Suprapubic skin (tissue), 4 donors: ENCODE data around the gene ARID4A. TPM values are rescaled to one million over a fixed set of nuclear protein-coding genes. Genes with fewer than 3 reads are reported as not detected.

Source experiments
- DNase-seq, 2 donors: peaks; one replicate each; pipeline ENCODE4 v3.0.0-alpha.2; 2019; ENCODE audit warnings: low spot score in 2 of 2
- H3K27ac ChIP-seq: fragments of 200-600 bp; sonication (generic); one replicate; pipeline ENCODE4 v1.5.1; 2019
- H3K27me3 ChIP-seq: fragments of 200-600 bp; sonication (generic); one replicate; pipeline ENCODE4 v1.5.1; 2019
- H3K36me3 ChIP-seq: fragments of 200-600 bp; sonication (generic); one replicate; pipeline ENCODE4 v1.5.1; 2019
- H3K4me1 ChIP-seq: fragments of 200-600 bp; sonication (generic); one replicate; pipeline ENCODE4 v1.5.1; 2019
- H3K4me3 ChIP-seq: fragments of 200-600 bp; sonication (generic); one replicate; pipeline ENCODE4 v1.5.1; 2019; ENCODE audit warnings: mild to moderate bottlenecking
- H3K9me3 ChIP-seq: fragments of 200-600 bp; sonication (generic); one replicate; pipeline ENCODE4 v1.5.1; 2019
- CTCF ChIP-seq, 2 donors: fragments of 200-600 bp in 1 of 2; fragments of 450-650 bp in 1 of 2; sonication (generic) in 1 of 2; IDR thresholded peaks; one replicate each; pipeline ENCODE4 v1.5.1; 2016 to 2019; ENCODE audit warnings: antibody characterized with exemption in 2 of 2, mild to moderate bottlenecking in 1 of 2, moderate library complexity in 1 of 2
- EP300 ChIP-seq: sonication (generic); formaldehyde crosslinking; IDR thresholded peaks from one replicate; pipeline ENCODE4 v1.6.1; 2017; ENCODE audit warnings: antibody characterized with exemption
- POLR2A ChIP-seq, 2 donors: fragments of 450-650 bp; IDR thresholded peaks; one replicate each; pipeline ENCODE4 v1.6.1; 2017; ENCODE audit warnings: antibody characterized with exemption in 2 of 2, mild to moderate bottlenecking in 2 of 2, moderate library complexity in 2 of 2
- POLR2AphosphoS5 ChIP-seq, 3 donors: sonication (generic); formaldehyde crosslinking; IDR thresholded peaks; one replicate each; pipeline ENCODE4 v1.6.1; 2017; ENCODE audit warnings: antibody characterized with exemption in 3 of 3
- WGBS: methylation state at CpG from one replicate; pipeline ENCODE4 v1.1.5; 2018; 5-methylcytosine and 5-hydroxymethylcytosine counted together
- total RNA-seq, 4 donors: library from RNA; depleted of rRNA; stranded (reverse); fragments of >200 nt; gene quantifications; one replicate each; pipeline ENCODE4 v1.1.0, GENCODE V29; 2016

The ARID4A gene
- total RNA-seq, 4 donors from 2014 or later = 11.0 to 42.2 (median 14.4) TPM

- H3K4me3 ChIP-seq = no peak overlapping the region
- H3K27ac ChIP-seq = no peak overlapping the region
- H3K27me3 ChIP-seq = no peaks in the 10 kb centered on the region
- no peak for DNase-seq
- peaks cover 56% of the 10 kb centered on the region for H3K36me3 ChIP-seq
- WGBS = 96% methylated on average over 4 of the region's 4 CpGs
- H3K9me3 ChIP-seq = no peaks in the 10 kb centered on the region
- peaks cover 25% of the 10 kb centered on the region for H3K4me1 ChIP-seq
- no peak for TF ChIP-seq EP300
- TF ChIP-seq POLR2AphosphoS5 (IDR thresholded peaks at IDR 0.05) = no peak
- no peak for TF ChIP-seq CTCF (IDR thresholded peaks at IDR 0.05)
- no peak for TF ChIP-seq POLR2A (IDR thresholded peaks at IDR 0.05)
Observed at GRCh38 chr14:58285132-58285531, 13.2 kb upstream of the ARID4A start.

- Histone ChIP-seq H3K27ac (no peak overlapping the region), H3K27me3 (no peaks in the 10 kb centered on the region), H3K4me3 (no peak overlapping the region), H3K9me3 (no peaks in the 10 kb centered on the region), H3K4me1 (peaks cover 9% of the 10 kb centered on the region), H3K36me3 (peaks cover 71% of the 10 kb centered on the region)
- DNase-seq = no peak
- 76% methylated on average over 3 of the region's 3 CpGs for WGBS
- TF ChIP-seq EP300 = no peak
- no peak for TF ChIP-seq CTCF (IDR thresholded peaks at IDR 0.05)
- no peak for TF ChIP-seq POLR2A (IDR thresholded peaks at IDR 0.05)
- TF ChIP-seq POLR2AphosphoS5 (IDR thresholded peaks at IDR 0.05) = no peak
Observed at GRCh38 chr14:58287607-58288042, 10.7 kb upstream of the ARID4A start.

GRCh38 chr14:58288106-58288792 is 10.1 kb upstream of the ARID4A start:
- H3K9me3 ChIP-seq = no peaks in the 10 kb centered on the region
- no peak for DNase-seq
- no peak overlapping the region for H3K4me3 ChIP-seq
- H3K4me1 ChIP-seq = peaks cover 9% of the 10 kb centered on the region
- WGBS = 82% methylated on average over 3 of the region's 3 CpGs
- no peak overlapping the region for H3K27ac ChIP-seq
- TF ChIP-seq POLR2AphosphoS5 (IDR thresholded peaks at IDR 0.05) = no peak
- TF ChIP-seq EP300 = no peak
- TF ChIP-seq CTCF (IDR thresholded peaks at IDR 0.05) = no peak
- TF ChIP-seq POLR2A (IDR thresholded peaks at IDR 0.05) = no peak
- no peaks in the 10 kb centered on the region for H3K27me3 ChIP-seq
- peaks cover 74% of the 10 kb centered on the region for H3K36me3 ChIP-seq

- WGBS = 76% methylated on average over 5 of the region's 5 CpGs
- no peaks in the 10 kb centered on the region for H3K9me3 ChIP-seq
- no peak for TF ChIP-seq POLR2A (IDR thresholded peaks at IDR 0.05)
- no peak for TF ChIP-seq EP300
- TF ChIP-seq POLR2AphosphoS5 (IDR thresholded peaks at IDR 0.05) = no peak
- no peak for TF ChIP-seq CTCF (IDR thresholded peaks at IDR 0.05)
- H3K27ac ChIP-seq = no peak overlapping the region
- no peaks in the 10 kb centered on the region for H3K27me3 ChIP-seq
- no peak for DNase-seq
- peaks cover 61% of the 10 kb centered on the region for H3K36me3 ChIP-seq
- peaks cover 20% of the 10 kb centered on the region for H3K4me1 ChIP-seq
- no peak overlapping the region for H3K4me3 ChIP-seq
Observed at GRCh38 chr14:58291646-58292045, 6.7 kb upstream of the ARID4A start.

GRCh38 chr14:58292187-58292586 is 6.2 kb upstream of the ARID4A start:
- Histone ChIP-seq H3K4me1 (peaks cover 24% of the 10 kb centered on the region), H3K27me3 (no peaks in the 10 kb centered on the region), H3K36me3 (peaks cover 58% of the 10 kb centered on the region), H3K27ac (no peak overlapping the region), H3K9me3 (no peaks in the 10 kb centered on the region), H3K4me3 (no peak overlapping the region)
- 70% methylated on average over 3 of the region's 3 CpGs for WGBS
- TF ChIP-seq EP300 (no peak), CTCF (IDR thresholded peaks at IDR 0.05) (no peak), POLR2AphosphoS5 (IDR thresholded peaks at IDR 0.05) (no peak), POLR2A (IDR thresholded peaks at IDR 0.05) (no peak)
- DNase-seq = no peak
